NCI-H1048 (cell line): ENCODE measurements around the gene CEP112.

Experiments
- DNase-seq: peaks from one replicate; lab custom pipeline; 2025; lab: John Stamatoyannopoulos, UW

CEP112 gene

GRCh38 chr17:65730711-65731169, 461.2 kb downstream of the CEP112 start:
- DNase-seq = no peak

GRCh38 chr17:65729207-65729606, 462.7 kb downstream of the CEP112 start:
- DNase-seq = no peak

- no peak for DNase-seq
Measured at GRCh38 chr17:65727832-65728231, 464.1 kb downstream of the CEP112 start.

- DNase-seq = no peak
Measured at GRCh38 chr17:65727246-65727645, 464.7 kb downstream of the CEP112 start.

DNA sequence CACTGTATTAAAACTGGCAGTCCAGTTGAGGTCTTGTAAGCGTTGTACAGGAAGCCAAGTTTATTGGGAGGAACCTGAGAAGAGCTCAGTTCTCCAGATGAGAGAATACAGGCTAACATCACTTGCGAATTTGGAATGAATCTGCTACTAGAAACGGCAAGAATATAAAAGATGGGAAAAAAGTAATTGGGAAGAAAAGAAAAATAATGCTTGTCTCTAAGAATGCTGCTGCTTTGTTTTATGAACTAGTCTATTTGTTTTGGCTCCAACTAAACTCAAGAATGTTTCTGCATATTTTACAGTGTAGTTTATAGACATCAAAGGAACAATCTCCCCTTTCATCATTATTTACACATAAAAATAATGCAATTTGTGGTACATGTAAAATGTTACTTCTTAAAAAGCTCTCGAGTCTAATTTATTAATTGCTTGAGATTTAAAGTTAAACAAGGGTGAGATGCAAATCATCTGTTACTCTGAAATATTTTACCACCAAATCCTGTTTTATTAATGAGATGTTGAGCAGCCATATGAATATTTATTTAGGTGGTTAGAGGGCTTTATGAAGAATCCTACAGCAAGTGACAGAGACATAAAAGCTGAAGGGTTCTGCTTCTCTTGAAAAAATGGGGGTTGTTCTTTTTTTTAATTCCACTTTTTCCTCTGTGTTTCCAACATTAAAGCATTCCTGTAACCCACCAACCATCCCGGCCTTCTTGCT, 468.3 kb downstream of the CEP112 start:
- DNase-seq = no peak

- DNase-seq = no peak
Measured at GRCh38 chr17:65718601-65719000, 473.3 kb downstream of the CEP112 start.

DNA sequence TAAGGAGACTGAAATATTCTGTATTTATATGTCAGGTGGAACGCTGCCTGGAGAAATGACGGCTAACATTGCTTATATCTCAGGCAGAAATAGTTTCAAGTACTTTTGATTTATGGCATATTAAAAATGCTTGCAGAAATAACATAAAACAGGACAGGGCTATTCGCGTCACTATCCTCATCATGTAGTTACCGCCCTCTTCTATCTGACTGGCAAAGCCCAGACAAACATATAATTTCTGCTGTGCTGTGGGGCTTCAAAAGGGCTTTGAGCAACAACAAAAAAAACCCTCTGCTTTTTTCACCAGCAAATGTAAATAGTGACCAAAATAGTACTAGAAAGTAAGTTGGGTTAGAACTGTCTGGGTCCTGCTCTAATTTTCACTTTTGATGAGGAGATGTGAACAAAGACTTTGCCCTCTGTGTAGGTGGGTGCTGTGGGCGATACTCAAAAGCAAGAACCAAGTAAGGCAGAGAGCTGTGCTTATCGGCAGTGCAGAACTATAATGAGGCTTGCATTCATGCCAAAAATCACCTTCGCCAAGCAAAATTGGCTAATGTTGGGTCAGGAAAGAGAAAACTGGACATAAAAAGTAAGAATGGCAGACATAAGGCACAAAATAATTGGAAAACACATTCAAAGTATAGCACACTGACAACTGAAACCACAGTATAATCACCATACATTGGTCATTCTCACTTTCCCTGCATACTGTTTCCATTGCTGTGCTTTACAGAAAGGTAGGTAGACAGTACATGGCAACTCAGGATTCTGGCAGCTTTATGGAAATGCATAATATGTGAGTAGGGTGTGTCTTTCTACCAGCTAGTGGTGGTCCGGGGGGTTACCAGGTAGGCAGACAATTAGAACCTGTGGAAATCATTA, 479.3 kb downstream of the CEP112 start:
- DNase-seq = no peak

DNA sequence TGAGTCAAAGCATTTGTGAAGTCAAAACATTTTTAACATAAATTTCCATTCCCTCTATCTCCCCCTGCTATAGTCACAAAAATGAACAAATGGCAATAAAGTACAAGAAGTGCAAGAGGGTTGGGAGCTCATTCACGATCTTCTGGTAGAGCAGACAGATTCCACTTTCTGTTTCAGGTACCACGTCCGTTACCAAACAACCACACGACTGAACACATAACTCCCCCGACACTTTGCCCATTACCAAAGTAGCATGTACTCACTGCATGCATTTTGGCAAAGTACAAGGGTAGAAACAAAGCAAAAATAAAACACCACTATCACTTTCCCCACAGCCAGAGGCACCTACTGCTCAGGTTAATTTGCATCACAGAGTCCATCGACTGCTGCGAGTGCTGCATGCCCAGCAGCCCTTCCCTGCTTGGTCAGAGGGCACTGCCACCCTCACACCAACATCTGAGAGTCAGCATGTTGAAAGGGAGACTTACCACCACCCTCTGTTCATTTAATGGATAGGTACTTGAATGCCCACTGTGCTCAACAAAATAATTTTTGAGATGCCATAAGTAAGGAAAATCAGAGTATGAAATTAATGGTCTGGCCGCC, 480.2 kb downstream of the CEP112 start:
- DNase-seq = no peak

DNA sequence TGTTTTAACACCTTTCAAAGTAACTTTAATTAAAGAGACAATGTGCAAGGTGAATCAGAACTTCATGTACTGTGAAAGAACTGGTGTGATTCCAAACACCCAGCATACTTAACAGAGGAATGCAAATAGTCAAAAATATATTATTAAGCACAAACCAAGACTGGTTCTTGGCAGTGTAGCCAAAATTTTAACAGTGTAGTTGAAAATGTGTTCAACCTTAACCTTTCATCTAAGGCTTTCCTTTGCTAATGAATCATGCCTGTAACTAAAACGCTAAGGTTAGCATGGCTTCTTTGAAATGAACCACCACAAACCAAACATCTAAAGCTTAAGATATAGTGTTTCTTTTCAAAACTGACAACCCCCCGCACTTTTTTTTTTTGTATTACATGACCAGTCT, 484.2 kb downstream of the CEP112 start:
- no peak for DNase-seq

DNA sequence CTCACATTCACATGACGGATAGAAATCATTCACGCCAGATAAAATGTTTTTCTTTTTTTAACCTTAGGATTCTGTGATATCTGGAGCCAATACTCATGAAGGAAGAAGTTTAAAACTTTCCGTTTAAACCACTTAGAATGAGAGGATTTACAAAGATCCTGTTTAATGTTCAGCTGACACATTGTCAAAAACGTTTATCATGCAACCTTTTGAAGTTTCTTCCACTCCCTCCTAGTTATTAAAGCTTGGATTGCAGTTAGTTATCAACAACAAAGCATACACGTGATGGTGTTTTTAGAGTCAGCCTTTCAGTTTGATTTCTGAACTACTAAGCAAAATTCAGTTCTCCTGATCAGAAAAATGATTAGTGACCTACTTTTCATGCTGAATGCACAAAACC, 487.2 kb downstream of the CEP112 start:
- no peak for DNase-seq

DNA sequence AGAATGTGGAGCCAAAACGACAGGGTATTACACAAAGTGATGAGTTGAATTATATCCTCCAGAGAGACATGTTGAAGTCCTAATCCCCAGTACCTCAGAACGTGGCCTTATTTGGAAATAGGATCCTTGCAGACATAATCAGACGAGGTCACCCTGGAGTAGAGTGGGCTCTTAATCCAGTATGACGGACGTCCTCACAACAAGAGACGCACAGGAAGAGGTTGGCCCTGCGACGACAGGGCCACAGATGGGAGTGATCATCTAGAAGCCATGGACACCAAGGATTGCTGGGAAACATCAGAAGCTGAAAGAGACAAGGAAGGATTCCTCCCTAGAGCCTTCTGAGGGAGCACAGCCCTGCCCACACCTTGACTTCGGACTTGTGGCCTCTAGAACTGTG, 488.0 kb downstream of the CEP112 start:
- DNase-seq = no peak

- DNase-seq = no peak
Measured at GRCh38 chr17:65699459-65699858, 492.5 kb downstream of the CEP112 start.

DNA sequence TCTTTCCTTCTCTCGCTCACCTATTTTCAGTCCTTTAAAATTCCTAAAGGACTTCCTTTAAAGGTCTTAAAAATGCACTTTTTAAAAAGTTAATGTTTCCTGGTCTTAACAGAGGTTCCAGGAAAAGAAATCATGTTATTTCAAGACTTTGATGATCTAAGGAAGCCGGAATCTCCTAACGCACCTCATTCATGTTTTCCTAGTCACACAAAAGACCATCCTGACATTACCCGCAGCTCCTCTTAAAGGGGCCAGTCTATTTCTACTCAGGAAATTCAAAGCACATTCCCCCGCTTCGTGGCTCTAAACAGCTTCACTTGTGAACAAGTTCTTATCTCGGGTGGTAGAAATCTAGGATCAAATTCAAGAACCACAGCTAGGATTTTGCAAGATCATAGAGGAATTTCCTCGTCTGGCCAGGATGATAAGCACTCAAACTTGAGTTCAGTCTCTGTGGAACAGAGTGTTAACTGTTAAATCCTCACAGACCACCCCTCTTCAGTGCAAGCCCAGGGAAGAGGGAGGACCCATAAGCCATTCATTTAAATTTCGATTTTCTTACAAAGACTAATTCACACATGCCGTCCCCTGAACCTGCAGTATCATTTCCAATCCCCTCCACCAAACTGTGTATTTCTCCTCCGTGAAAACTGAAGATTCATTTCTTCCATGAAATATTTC, 493.4 kb downstream of the CEP112 start:
- no peak for DNase-seq

DNA sequence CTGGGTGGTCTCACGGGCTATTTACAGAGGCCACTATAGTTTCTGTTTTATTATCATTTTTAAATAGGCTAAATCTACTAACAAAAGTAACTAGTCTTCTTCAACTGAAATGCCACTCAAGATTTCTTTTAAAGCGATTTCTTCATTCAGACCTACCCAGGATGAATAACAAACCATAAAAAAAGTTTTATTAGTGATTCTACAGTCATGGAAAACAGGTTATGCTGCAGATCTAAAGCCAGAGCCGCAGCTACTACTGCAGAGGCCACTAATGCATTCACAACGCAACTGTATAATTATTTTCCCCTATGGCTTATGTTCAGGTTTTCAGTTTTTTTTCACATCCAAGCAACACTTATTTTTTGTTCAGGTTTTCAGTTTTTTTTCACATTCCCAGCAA, 494.3 kb downstream of the CEP112 start:
- no peak for DNase-seq

DNA sequence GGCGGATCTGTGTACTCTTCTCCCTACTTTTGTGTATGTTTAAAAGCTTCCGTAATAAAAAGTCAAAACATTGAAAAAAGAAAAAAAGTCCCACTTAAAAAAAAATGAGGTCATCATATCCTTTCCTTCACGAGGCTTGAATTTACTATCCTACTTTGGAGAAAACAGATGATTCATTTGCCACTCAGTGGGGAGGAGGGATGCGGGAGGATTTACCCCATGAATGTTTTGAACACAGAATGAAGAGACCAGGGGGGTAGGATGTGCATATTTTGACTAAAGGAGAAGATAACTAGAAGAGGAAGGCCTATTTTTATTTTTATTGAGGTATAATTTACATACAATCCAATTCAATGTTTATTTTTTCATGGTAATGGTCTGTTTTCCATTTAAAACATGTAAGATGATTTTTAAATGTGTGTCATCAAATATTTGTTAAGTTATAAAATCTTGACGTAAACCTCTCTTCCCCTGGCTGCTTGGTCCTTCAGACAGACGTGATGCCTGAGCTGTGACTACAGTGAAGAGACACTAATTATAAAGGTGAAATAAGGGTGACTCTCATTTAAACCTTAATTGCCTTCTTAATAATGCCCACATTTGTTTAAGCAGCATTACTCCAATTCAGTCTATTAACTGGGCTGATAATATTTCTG, 495.1 kb downstream of the CEP112 start:
- no peak for DNase-seq

- DNase-seq = no peak
Measured at GRCh38 chr17:65694601-65695000, 497.3 kb downstream of the CEP112 start.

- DNase-seq = no peak
Measured at GRCh38 chr17:65690626-65691310, 501.2 kb downstream of the CEP112 start.

GRCh38 chr17:65688307-65688706, 503.6 kb downstream of the CEP112 start:
- no peak for DNase-seq

DNA sequence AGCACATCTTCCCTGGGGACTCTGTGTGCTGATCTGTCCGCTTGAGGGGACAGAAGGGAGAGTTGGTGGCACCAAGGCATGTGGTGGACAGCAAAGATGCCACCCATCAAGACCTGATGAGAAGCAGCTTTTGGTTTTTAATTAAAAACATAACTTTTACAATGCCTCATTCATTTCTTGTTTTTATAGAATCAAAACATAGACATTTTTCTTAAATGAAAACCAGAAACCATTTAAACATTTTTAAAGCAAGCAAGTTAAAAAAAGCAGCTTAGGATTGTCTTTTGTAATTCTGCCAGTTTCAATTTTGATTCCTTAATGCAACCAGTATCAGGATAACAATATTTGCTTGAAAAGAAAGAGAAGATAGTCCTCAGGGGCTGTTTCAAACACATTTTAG, 506.8 kb downstream of the CEP112 start:
- no peak for DNase-seq

- no peak for DNase-seq
Measured at GRCh38 chr17:65684631-65685030, 507.3 kb downstream of the CEP112 start.

DNA sequence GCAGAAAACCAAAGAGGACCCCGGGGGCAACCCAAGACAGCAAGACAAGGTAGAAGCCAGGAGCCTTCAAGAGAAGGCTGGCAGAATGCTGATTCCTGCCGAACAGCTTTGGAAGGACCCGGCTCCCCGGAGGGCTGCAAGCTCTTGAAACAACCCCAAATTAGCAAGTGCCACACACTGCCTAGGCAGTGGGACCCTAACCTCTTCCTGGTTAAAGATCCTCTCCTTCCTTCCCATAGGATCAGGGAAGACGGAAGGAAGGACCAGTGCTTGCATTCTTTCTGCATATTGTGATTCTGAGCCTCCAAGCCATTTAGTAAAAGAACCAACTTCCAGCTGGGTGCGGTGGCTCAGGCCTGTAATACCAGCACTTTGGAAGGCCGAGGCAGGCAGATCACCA, 508.5 kb downstream of the CEP112 start:
- DNase-seq = no peak
